ENCODE data around the gene IRX3. TPM values are rescaled to one million over a fixed set of nuclear protein-coding genes. Genes with fewer than 3 reads are reported as not detected.

Gene IRX3
- total and polyA plus RNA-seq, 4 donors = 25.6 to 84.2 (median 56.8) TPM

GRCh38 chr16:54239456-54239855, 47.1 kb downstream of the IRX3 start:
- H3K9ac ChIP-seq (ENCODE audit: insufficient read depth in 1 of 2, low read length in 2 of 2) = no peak overlapping the region
- peaks cover 0 to 13% (median 0%) of the 10 kb centered on the region in 5 donors for H3K4me1 ChIP-seq (ENCODE audit: control insufficient read depth in 5 of 5, insufficient read depth in 5 of 5, low read length in 5 of 5)
- no peak for TF ChIP-seq CTCF (IDR thresholded peaks at IDR 0.05; ENCODE audit: control extremely low read depth, extremely low read depth)
- peaks cover 0 to 8% (median 4%) of the 10 kb centered on the region in 3 donors for H3K27me3 ChIP-seq (ENCODE audit: control insufficient read depth in 3 of 3, insufficient read depth in 3 of 3, low read length in 2 of 3)
- H3K9me3 ChIP-seq (ENCODE audit: control insufficient read depth in 4 of 4, insufficient read depth in 3 of 4, low read length in 3 of 4) = no peaks in the 10 kb centered on the region
- H3K27ac ChIP-seq (ENCODE audit: low read depth in 1 of 2, low read length in 1 of 2) = no peak overlapping the region
- no peak for DNase-seq
- no peaks in the 10 kb centered on the region for H3K36me3 ChIP-seq (ENCODE audit: control insufficient read depth in 4 of 4, insufficient read depth in 4 of 4, low read length in 4 of 4)
- 66 to 75% methylated on average over 8 of the region's 8 CpGs for WGBS, 2 donors
- ATAC-seq (ENCODE audit: insufficient read depth, low FRiP score) = no peak
- no peak overlapping the region for H3K4me3 ChIP-seq

- WGBS, 2 donors = 88 to 90% methylated on average over 2 of the region's 2 CpGs
- Histone ChIP-seq H3K36me3 (ENCODE audit: control insufficient read depth in 4 of 4, insufficient read depth in 4 of 4, low read length in 4 of 4) (no peaks in the 10 kb centered on the region), H3K4me1 (ENCODE audit: control insufficient read depth in 5 of 5, insufficient read depth in 5 of 5, low read length in 5 of 5) (peaks cover 0 to 13% (median 0%) of the 10 kb centered on the region in 5 donors), H3K9ac (ENCODE audit: insufficient read depth in 1 of 2, low read length in 2 of 2) (no peak overlapping the region), H3K4me3 (no peak overlapping the region), H3K9me3 (ENCODE audit: control insufficient read depth in 4 of 4, insufficient read depth in 3 of 4, low read length in 3 of 4) (no peaks in the 10 kb centered on the region), H3K27ac (ENCODE audit: low read depth in 1 of 2, low read length in 1 of 2) (no peak overlapping the region), H3K27me3 (ENCODE audit: control insufficient read depth in 3 of 3, insufficient read depth in 3 of 3, low read length in 2 of 3) (peaks cover 0 to 3% (median 0%) of the 10 kb centered on the region in 3 donors)
- ATAC-seq (ENCODE audit: insufficient read depth, low FRiP score) (no peak), DNase-seq (no peak)
- TF ChIP-seq CTCF (IDR thresholded peaks at IDR 0.05; ENCODE audit: control extremely low read depth, extremely low read depth) = no peak
Measured at GRCh38 chr16:54236773-54237172, 49.8 kb downstream of the IRX3 start.

GRCh38 chr16:54233615-54234014, 53.0 kb downstream of the IRX3 start:
- Histone ChIP-seq H3K27ac (ENCODE audit: low read depth in 1 of 2, low read length in 1 of 2) (no peak overlapping the region), H3K27me3 (ENCODE audit: control insufficient read depth in 3 of 3, insufficient read depth in 3 of 3, low read length in 2 of 3) (peaks cover 0 to 3% (median 0%) of the 10 kb centered on the region in 3 donors), H3K4me3 (no peak overlapping the region), H3K9me3 (ENCODE audit: control insufficient read depth in 4 of 4, insufficient read depth in 3 of 4, low read length in 3 of 4) (no peaks in the 10 kb centered on the region), H3K4me1 (ENCODE audit: control insufficient read depth in 5 of 5, insufficient read depth in 5 of 5, low read length in 5 of 5) (peaks cover 0 to 2% (median 0%) of the 10 kb centered on the region in 5 donors), H3K36me3 (ENCODE audit: control insufficient read depth in 4 of 4, insufficient read depth in 4 of 4, low read length in 4 of 4) (no peaks in the 10 kb centered on the region), H3K9ac (ENCODE audit: insufficient read depth in 1 of 2, low read length in 2 of 2) (no peak overlapping the region)
- 78 to 82% methylated on average over 4 of the region's 4 CpGs for WGBS, 2 donors
- TF ChIP-seq CTCF (IDR thresholded peaks at IDR 0.05; ENCODE audit: control extremely low read depth, extremely low read depth) = no peak
- ATAC-seq (ENCODE audit: insufficient read depth, low FRiP score) = no peak
- DNase-seq = no peak

Data from lung (tissue), 12 donors.